Neuron (in vitro differentiated cells): Measurements from ENCODE around the gene PRIM2.
"Not testable (repeated sequence)": the region's sequence is repeated elsewhere in the genome, so short reads cannot be mapped to it uniquely, and the experiment has no call there.

ENCODE experiments used
- H2AFZ ChIP-seq: one replicate; pipeline ENCODE4 v1.6.1; 2013; ENCODE audit warnings: low read depth, mild to moderate bottlenecking, inconsistent platforms, low read length, moderate library complexity
- H3K27me3 ChIP-seq: one replicate; pipeline ENCODE4 v1.6.1; 2013; ENCODE audit warnings: low read length; ENCODE audit not compliant: insufficient read depth
- H3K36me3 ChIP-seq: one replicate; pipeline ENCODE4 v1.6.1; 2013; ENCODE audit warnings: low read length; ENCODE audit not compliant: insufficient read depth
- H3K4me1 ChIP-seq: one replicate; pipeline ENCODE4 v1.6.1; 2013; ENCODE audit warnings: low read length; ENCODE audit not compliant: insufficient read depth
- H3K4me3 ChIP-seq: 2 replicates; pipeline ENCODE4 v1.5.1; 2013; ENCODE audit warnings: mild to moderate bottlenecking, low read length, moderate library complexity
- H3K9me3 ChIP-seq: one replicate; pipeline ENCODE4 v1.6.1; 2013; ENCODE audit warnings: low read length

The PRIM2 gene

GRCh38 chr6:57298741-57299140, 18.7 kb upstream of the PRIM2 start:
- Histone ChIP-seq H2AFZ (no peak overlapping the region), H3K36me3 (no peaks in the 10 kb centered on the region), H3K27me3 (peaks cover 3% of the 10 kb centered on the region), H3K4me3 (no peak overlapping the region), H3K9me3 (no peaks in the 10 kb centered on the region), H3K4me1 (no peaks in the 10 kb centered on the region)

- Histone ChIP-seq H3K36me3 (no peaks in the 10 kb centered on the region), H2AFZ (no peak overlapping the region), H3K4me1 (no peaks in the 10 kb centered on the region), H3K4me3 (no peak overlapping the region), H3K9me3 (no peaks in the 10 kb centered on the region), H3K27me3 (peaks cover 3% of the 10 kb centered on the region)
Measured at GRCh38 chr6:57301757-57302156, 15.7 kb upstream of the PRIM2 start.

- Histone ChIP-seq H3K4me1 (no peaks in the 10 kb centered on the region), H3K9me3 (no peaks in the 10 kb centered on the region), H2AFZ (no peak overlapping the region), H3K27me3 (peaks cover 3% of the 10 kb centered on the region), H3K36me3 (no peaks in the 10 kb centered on the region), H3K4me3 (no peak overlapping the region)
Measured at GRCh38 chr6:57302477-57302876, 15.0 kb upstream of the PRIM2 start.

DNA sequence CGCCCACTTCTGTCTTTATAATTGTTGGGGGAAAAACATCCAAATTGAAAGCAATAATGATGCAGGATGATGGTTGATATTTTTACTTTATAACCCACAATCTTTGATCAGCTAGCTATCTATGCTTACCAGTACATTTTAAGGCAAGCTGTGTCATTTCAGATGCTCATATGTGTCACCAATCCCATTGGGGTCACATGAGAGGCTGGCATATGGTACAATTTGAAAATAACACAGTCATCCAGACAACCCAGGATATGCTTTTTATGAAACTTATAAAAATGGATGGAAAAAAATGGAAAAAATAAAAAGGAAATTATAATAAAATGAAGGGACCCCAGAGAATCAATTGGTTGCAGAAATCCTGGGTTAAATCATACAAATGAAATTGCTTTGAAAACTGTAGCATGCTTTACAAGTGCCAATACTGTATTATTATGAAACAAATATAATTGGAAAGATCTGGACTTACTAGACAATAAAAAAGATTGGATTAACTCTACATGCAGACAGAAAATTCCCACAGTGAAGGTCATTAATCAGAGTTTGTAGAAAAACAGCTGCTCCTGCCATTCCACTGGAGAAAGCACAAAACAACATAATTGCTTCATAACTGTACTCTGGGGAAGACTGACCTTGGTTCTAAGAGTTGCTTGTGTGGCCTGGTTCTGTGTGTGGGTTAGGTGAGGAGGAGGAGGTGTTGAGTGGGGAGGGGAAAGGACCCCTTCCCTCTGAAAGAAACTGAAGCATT, 13.3 kb upstream of the PRIM2 start:
- Histone ChIP-seq H3K4me1 (no peaks in the 10 kb centered on the region), H3K4me3 (no peak overlapping the region), H3K36me3 (no peaks in the 10 kb centered on the region), H3K9me3 (no peaks in the 10 kb centered on the region), H2AFZ (no peak overlapping the region), H3K27me3 (peaks cover 3% of the 10 kb centered on the region)

- H3K27me3 ChIP-seq = peaks cover 2% of the 10 kb centered on the region
- H3K4me1 ChIP-seq = no peaks in the 10 kb centered on the region
- no peak overlapping the region for H3K4me3 ChIP-seq
- no peak overlapping the region for H2AFZ ChIP-seq
- H3K9me3 ChIP-seq = no peaks in the 10 kb centered on the region
- no peaks in the 10 kb centered on the region for H3K36me3 ChIP-seq
Measured at GRCh38 chr6:57305107-57305506, 12.3 kb upstream of the PRIM2 start.

- Histone ChIP-seq H3K36me3 (no peaks in the 10 kb centered on the region), H3K4me1 (no peaks in the 10 kb centered on the region), H2AFZ (no peak overlapping the region), H3K9me3 (no peaks in the 10 kb centered on the region), H3K27me3 (no peaks in the 10 kb centered on the region), H3K4me3 (no peak overlapping the region)
Measured at GRCh38 chr6:57305761-57306160, 11.7 kb upstream of the PRIM2 start.

DNA sequence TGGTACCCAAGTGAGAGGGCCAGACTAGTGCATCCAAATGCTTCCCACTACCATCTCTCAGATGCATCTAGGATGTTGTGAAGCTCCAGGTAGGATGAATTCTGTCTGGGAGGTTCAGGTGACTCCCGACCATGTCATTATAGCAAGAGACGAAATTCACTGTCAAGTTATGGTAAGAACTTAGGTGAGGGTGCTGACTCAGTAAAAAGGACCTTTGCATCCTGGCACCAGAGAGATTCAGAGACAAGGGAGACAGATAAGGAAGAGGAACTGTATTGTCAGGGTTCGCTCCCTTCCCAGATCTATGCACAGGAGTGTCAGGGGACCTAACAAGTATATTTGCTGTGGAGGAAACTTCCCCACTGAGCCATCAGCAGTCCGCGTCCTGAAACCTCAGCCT, 11.2 kb upstream of the PRIM2 start:
- Histone ChIP-seq H3K36me3 (no peaks in the 10 kb centered on the region), H3K4me1 (no peaks in the 10 kb centered on the region)

DNA sequence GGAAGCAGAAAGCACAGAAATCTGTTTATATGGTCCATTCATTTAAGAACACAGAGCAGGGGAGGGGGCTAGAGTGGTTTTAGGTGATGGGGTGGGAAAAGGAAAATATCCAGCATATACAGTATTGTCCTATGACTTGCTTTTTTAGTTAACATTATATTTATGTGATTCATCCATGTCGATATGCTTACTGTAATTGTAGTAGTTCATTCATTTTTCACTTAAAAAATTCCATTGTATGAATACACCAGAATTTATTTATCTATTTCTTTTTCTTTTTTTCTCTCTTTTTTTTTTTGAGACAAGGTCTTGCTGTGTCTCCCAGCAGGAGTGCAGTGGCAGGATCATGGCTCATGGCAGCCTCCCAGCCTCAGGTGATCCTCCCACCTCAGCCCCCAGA, 9.6 kb upstream of the PRIM2 start:
- Histone ChIP-seq H2AFZ (no peak overlapping the region), H3K27me3 (no peaks in the 10 kb centered on the region), H3K4me1 (no peaks in the 10 kb centered on the region), H3K36me3 (no peaks in the 10 kb centered on the region), H3K4me3 (no peak overlapping the region), H3K9me3 (no peaks in the 10 kb centered on the region)

More for the DNA sequence above, 11.2 kb upstream of the PRIM2 start:
- Histone ChIP-seq H3K9me3 (no peaks in the 10 kb centered on the region), H2AFZ (no peak overlapping the region), H3K4me3 (no peak overlapping the region), H3K27me3 (no peaks in the 10 kb centered on the region)

GRCh38 chr6:57308755-57309154, 8.7 kb upstream of the PRIM2 start:
- not testable (repeated sequence) for H2AFZ ChIP-seq, H3K27me3 ChIP-seq, H3K4me3 ChIP-seq

DNA sequence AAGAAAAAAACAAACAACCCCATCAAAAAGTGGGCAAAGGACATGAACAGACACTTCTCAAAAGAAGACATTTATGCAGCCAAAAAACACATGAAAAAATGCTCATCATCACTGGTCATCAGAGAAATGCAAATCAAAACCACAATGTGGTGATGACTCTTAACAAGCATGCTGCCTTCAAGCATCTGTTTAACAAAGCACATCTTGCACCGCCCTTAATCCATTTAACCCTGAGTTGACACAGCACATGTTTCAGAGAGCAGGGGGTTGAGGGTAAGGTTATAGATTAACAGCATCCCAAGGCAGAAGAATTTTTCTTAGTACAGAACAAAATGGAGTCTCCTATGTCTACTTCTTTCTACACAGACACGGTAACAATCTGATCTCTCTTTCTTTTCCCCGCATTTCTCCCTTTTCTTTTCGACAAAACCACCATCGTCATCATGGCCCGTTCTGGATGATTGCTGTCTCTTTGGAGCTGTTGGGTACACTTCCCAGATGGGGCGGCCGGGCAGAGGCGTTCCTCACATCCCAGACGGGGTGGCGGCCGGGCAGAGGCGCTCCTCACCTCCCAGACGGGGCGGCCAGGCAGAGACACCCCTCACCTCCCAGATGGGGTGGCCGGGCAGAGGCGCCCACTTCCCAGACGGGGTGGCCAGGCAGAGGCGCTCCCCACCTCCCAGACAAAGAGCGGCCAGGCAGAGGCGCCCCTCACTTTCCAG, 7.2 kb upstream of the PRIM2 start:
- H3K4me1 ChIP-seq, H3K4me3 ChIP-seq: not testable (repeated sequence)

More at GRCh38 chr6:57308755-57309154, 8.7 kb upstream of the PRIM2 start:
- not testable (repeated sequence) for H3K4me1 ChIP-seq, H3K9me3 ChIP-seq, H3K36me3 ChIP-seq

GRCh38 chr6:57310817-57311157, 6.6 kb upstream of the PRIM2 start:
- Histone ChIP-seq H3K27me3 (no peaks in the 10 kb centered on the region), H3K36me3 (no peaks in the 10 kb centered on the region), H3K4me1 (no peaks in the 10 kb centered on the region), H3K9me3 (no peaks in the 10 kb centered on the region), H2AFZ (no peak overlapping the region), H3K4me3 (no peak overlapping the region)

More for the DNA sequence above, 7.2 kb upstream of the PRIM2 start:
- not testable (repeated sequence) for H3K27me3 ChIP-seq, H3K9me3 ChIP-seq, H2AFZ ChIP-seq, H3K36me3 ChIP-seq

DNA sequence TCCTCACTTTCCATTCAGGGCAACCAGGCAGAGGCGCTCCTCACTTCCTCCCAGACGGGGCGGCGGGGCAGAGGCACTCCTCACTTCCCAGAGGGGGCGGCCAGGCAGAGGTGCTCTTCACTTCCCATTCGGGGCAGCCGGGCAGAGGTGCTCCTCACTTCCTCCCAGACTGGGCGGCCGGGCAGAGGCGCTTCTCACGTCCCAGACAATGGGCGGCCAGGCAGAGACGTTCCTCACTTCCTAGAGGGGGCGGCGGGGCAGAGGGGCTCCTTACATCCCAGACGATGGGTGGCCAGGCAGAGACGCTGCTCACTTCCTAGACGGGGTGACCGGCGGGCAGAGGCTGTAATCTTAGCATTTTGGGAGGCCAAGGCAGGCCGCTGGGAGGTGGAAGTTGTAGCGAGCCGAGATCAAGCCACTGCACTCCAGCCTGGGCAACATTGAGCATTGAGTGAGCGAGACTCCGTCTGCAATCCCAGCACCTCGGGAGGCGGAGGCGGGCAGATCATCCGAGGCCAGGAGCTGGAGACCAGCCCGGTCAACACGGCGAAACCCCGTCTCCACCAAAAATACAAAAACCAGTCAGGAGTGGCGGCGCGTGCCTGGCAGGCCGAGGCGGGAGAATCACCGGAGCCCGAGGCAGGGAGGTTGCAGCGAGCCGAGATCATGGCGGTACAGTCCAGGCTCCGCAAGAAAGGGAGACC, 6.0 kb upstream of the PRIM2 start:
- H3K9me3 ChIP-seq, H3K4me3 ChIP-seq, H3K27me3 ChIP-seq, H2AFZ ChIP-seq, H3K4me1 ChIP-seq, H3K36me3 ChIP-seq: not testable (repeated sequence)

DNA sequence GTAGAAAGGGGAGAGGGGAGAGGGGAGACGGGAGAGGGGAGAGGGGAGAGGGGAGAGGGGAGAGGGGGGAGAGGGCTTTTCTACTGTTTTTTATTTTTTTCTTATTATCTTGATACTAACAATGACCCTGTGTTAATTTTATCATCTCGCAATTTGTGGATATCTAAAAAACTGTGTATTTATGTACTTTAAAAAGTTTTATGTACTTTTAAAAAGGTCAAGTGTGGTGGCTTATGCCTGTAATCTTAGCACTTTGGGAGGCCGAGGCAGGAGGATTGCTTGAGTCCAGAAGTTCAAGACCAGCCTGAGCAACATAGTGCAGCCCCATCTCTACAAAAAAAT, 5.5 kb upstream of the PRIM2 start:
- Histone ChIP-seq H3K36me3 (no peaks in the 10 kb centered on the region), H3K27me3 (no peaks in the 10 kb centered on the region), H3K9me3 (no peaks in the 10 kb centered on the region), H3K4me3 (no peak overlapping the region), H3K4me1 (no peaks in the 10 kb centered on the region), H2AFZ (no peak overlapping the region)
